Keratinocyte (primary cell): ENCODE results near the gene PELI1. TPM values are rescaled to one million over a fixed set of nuclear protein-coding genes. Genes with fewer than 3 reads are reported as not detected.

ENCODE experiments used
- DNase-seq: peaks from one replicate; pipeline ENCODE4 v3.0.0-alpha.2; 2011; ENCODE audit warnings: low read depth, missing footprints, low spot score
- FAIRE-seq: peaks from 2 replicates; lab custom pipeline; 2011; peaks lifted over from hg19 to GRCh38; lab: Jason Lieb, UNC
- H2AFZ ChIP-seq: 2 replicates; pipeline ENCODE4 v1.6.0; 2012; ENCODE audit warnings: low read length, control low read depth, inconsistent platforms; ENCODE audit not compliant: control insufficient read depth
- H3K27ac ChIP-seq: 2 replicates; pipeline ENCODE4 v1.5.1; 2011; ENCODE audit warnings: low read length; ENCODE audit not compliant: control insufficient read depth, insufficient read depth
- H3K27me3 ChIP-seq: 3 replicates; pipeline ENCODE4 v1.6.0; 2011; ENCODE audit warnings: low read length; ENCODE audit not compliant: control insufficient read depth, insufficient read depth; ENCODE audit errors: extremely low read depth
- H3K36me3 ChIP-seq, 2 experiments: 2 replicates in 1 of 2; 3 replicates in 1 of 2; pipeline ENCODE4 v1.5.1; 2011; ENCODE audit warnings: low read length in 2 of 2, mild to moderate bottlenecking in 1 of 2; ENCODE audit not compliant: control insufficient read depth in 2 of 2, insufficient read depth in 2 of 2; ENCODE audit errors: extremely low read depth in 1 of 2
- H3K4me1 ChIP-seq: 3 replicates; pipeline ENCODE4 v1.5.1; 2011; ENCODE audit warnings: low read length; ENCODE audit not compliant: control insufficient read depth, insufficient read depth; ENCODE audit errors: extremely low read depth
- H3K4me2 ChIP-seq: 3 replicates; pipeline ENCODE4 v1.6.0; 2011; ENCODE audit warnings: low read depth, low read length; ENCODE audit not compliant: control insufficient read depth, insufficient read depth; ENCODE audit errors: extremely low read depth
- H3K4me3 ChIP-seq, 3 experiments: fragments of 200-600 bp in 1 of 3; sonication (generic) in 1 of 3; 2 replicates in 2 of 3; 3 replicates in 1 of 3; pipeline ENCODE4 v1.5.1; 2011 to 2016; ENCODE audit warnings: low read length in 3 of 3, mild to moderate bottlenecking in 3 of 3, control low read depth in 2 of 3, inconsistent platforms in 1 of 3, low read depth in 1 of 3, mixed read lengths in 1 of 3, mixed run types in 1 of 3, moderate library complexity in 1 of 3; ENCODE audit not compliant: control insufficient read depth in 2 of 3, insufficient read depth in 2 of 3; ENCODE audit errors: extremely low read depth in 1 of 3
- H3K79me2 ChIP-seq: 2 replicates; pipeline ENCODE4 v1.6.0; 2012; ENCODE audit warnings: low read length; ENCODE audit not compliant: control insufficient read depth, insufficient read depth
- H3K9ac ChIP-seq: 3 replicates; pipeline ENCODE4 v1.6.0; 2011; ENCODE audit warnings: low read length; ENCODE audit not compliant: control insufficient read depth, insufficient read depth; ENCODE audit errors: extremely low read depth
- H3K9me1 ChIP-seq: 3 replicates; pipeline ENCODE4 v1.6.0; 2011; ENCODE audit warnings: low read length; ENCODE audit not compliant: control insufficient read depth, insufficient read depth; ENCODE audit errors: extremely low read depth
- H3K9me3 ChIP-seq: 2 replicates; pipeline ENCODE4 v1.5.1; 2012; ENCODE audit warnings: low read depth, low read length; ENCODE audit not compliant: control insufficient read depth
- H4K20me1 ChIP-seq: 3 replicates; pipeline ENCODE4 v1.6.0; 2011; ENCODE audit warnings: low read length; ENCODE audit not compliant: control insufficient read depth, insufficient read depth; ENCODE audit errors: extremely low read depth
- EZH2 ChIP-seq: IDR thresholded peaks from one replicate; pipeline ENCODE4 v1.6.1; 2012; ENCODE audit warnings: inconsistent platforms, mild to moderate bottlenecking, low read length, moderate library complexity
- dilution Hi-C: fragments of 300-500 bp; cut with MboI; formaldehyde crosslinking; loops from one replicate; pipeline ENCODE4 v1.7.0; 2020; ENCODE audit warnings: low sequenced_read_pairs; ENCODE audit not compliant: extremely low pct_ligation_motif_present
- polyA plus RNA-seq, 5 experiments: library from polyadenylated mRNA; depleted of rRNA in 3 of 5; stranded (reverse) in 3 of 5; stranded (forward) in 1 of 5; unstranded in 1 of 5; fragments of >200 nt; gene quantifications; 1 replicate in 1 of 5; 2 replicates in 3 of 5; 3 replicates in 1 of 5; pipeline versions ENCODE4 v1.2.1 to v1.2.3, GENCODE V29; 2011 to 2012; ENCODE audit warnings: missing spikeins in 2 of 5, low read depth in 1 of 5, low replicate concordance in 1 of 5
- TF ChIP-seq, protein P1 (sequence below), 3 experiments: IDR thresholded peaks in 1 of 3; conservative IDR thresholded peaks in 1 of 3; optimal IDR thresholded peaks in 1 of 3; 2 replicates in 2 of 3; 3 replicates in 1 of 3; pipeline versions ENCODE3 to v1.5.1; 2011; ENCODE audit warnings: low read length in 3 of 3, mild to moderate bottlenecking in 3 of 3, moderate library complexity in 2 of 3, control low read depth in 1 of 3, inconsistent platforms in 1 of 3; ENCODE audit not compliant: insufficient read depth in 2 of 3; ENCODE audit errors: extremely low read depth in 1 of 3

Gene PELI1
- polyA plus RNA-seq, 1 donor (not counting 4 experiments of a cell fraction or from before 2014, with no cell fraction given) = 21.2 TPM

DNA sequence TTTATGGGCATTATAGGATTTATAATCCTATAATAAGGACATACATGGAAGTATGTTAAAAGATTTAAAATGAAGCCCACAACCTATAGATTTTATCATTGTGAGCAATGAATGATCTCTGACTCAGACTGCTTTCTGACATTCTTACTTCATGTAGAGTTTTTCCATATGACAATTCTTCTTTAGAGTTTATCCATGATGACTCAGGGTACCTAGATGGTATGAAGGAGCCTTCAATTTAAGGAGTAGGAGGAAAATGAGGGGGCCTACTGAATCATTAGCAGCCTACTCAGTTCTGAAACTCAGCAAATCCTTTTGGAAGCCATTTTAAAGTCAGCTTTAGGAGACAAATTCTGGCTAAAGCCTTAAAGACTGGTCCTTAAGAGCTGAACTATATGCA is 10.4 kb downstream of the PELI1 start:
- H3K4me3 ChIP-seq = no peak overlapping the region
- H3K79me2 ChIP-seq = peaks cover 74% of the 10 kb centered on the region
- no peaks in the 10 kb centered on the region for H3K27me3 ChIP-seq
- H4K20me1 ChIP-seq = no peaks in the 10 kb centered on the region
- dilution Hi-C loops = no loop called here
- no peaks in the 10 kb centered on the region for H3K9me3 ChIP-seq
- peak overlapping the region; percentile 75 for H3K27ac ChIP-seq
- peak; percentile 78 for FAIRE-seq
- TF ChIP-seq, protein P1, sequence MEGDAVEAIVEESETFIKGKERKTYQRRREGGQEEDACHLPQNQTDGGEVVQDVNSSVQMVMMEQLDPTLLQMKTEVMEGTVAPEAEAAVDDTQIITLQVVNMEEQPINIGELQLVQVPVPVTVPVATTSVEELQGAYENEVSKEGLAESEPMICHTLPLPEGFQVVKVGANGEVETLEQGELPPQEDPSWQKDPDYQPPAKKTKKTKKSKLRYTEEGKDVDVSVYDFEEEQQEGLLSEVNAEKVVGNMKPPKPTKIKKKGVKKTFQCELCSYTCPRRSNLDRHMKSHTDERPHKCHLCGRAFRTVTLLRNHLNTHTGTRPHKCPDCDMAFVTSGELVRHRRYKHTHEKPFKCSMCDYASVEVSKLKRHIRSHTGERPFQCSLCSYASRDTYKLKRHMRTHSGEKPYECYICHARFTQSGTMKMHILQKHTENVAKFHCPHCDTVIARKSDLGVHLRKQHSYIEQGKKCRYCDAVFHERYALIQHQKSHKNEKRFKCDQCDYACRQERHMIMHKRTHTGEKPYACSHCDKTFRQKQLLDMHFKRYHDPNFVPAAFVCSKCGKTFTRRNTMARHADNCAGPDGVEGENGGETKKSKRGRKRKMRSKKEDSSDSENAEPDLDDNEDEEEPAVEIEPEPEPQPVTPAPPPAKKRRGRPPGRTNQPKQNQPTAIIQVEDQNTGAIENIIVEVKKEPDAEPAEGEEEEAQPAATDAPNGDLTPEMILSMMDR (optimal IDR thresholded peaks at IDR 0.05 in 1 of 3, IDR thresholded peaks at IDR 0.05 in 1 of 3, conservative IDR thresholded peaks at IDR 0.05 in 1 of 3; ENCODE audit: extremely low read depth in 1 of 3, insufficient read depth in 2 of 3, low read length in 3 of 3) = no peak
- TF ChIP-seq EZH2 = no peak
- no peak overlapping the region for H3K9ac ChIP-seq
- DNase-seq = no peak
- no peaks in the 10 kb centered on the region for H3K9me1 ChIP-seq
- no peak overlapping the region for H2AFZ ChIP-seq
- H3K36me3 ChIP-seq = no peaks in the 10 kb centered on the region
- H3K4me2 ChIP-seq = peak overlapping the region; percentile 51
- peaks cover 50% of the 10 kb centered on the region for H3K4me1 ChIP-seq

DNA sequence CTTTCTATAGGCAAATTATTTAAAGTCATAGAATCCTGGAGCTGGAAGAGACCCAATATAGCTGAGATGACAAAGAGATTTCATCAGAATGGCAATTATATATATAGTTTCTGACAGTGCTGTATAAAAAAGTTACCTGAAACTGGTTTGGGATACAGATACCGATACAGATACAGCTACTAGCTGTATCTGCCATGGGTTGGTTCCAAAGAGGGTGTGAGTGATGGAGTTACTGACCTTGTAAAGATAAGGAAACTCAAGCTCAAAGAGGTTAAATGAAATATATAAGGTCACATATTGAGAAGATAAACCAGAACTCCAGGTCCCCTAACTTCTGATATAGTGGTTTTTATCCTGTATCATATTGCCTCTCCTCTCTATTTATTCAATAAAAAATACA is 10.9 kb downstream of the PELI1 start:
- no peak for FAIRE-seq
- Histone ChIP-seq H3K4me1 (peaks cover 50% of the 10 kb centered on the region), H3K9ac (no peak overlapping the region)

More for the DNA sequence above, 10.9 kb downstream of the PELI1 start:
- Histone ChIP-seq H2AFZ (no peak overlapping the region), H3K36me3 (no peaks in the 10 kb centered on the region), H3K9me1 (no peaks in the 10 kb centered on the region), H3K79me2 (peaks cover 74% of the 10 kb centered on the region), H3K27ac (peak overlapping the region; percentile 75), H3K4me3 (no peak overlapping the region), H3K27me3 (no peaks in the 10 kb centered on the region), H3K4me2 (peak overlapping the region; percentile 49), H3K9me3 (no peaks in the 10 kb centered on the region), H4K20me1 (no peaks in the 10 kb centered on the region)
- no peak for TF ChIP-seq EZH2
- TF ChIP-seq, protein P1 (optimal IDR thresholded peaks at IDR 0.05 in 1 of 3, IDR thresholded peaks at IDR 0.05 in 1 of 3, conservative IDR thresholded peaks at IDR 0.05 in 1 of 3; ENCODE audit: extremely low read depth in 1 of 3, insufficient read depth in 2 of 3, low read length in 3 of 3) = no peak
- dilution Hi-C loops = no loop called here
- DNase-seq = no peak
